Astrocyte (in vitro differentiated cells and primary cell): ENCODE measurements around the gene NPM1.

Experiments
- EZH2 ChIP-seq: IDR thresholded peaks from 2 replicates; pipeline ENCODE4 v1.6.1; 2012; ENCODE audit warnings: mild to moderate bottlenecking, low read length, inconsistent platforms; ENCODE audit not compliant: insufficient read depth
- TF ChIP-seq, protein P1 (sequence below): IDR thresholded peaks from 2 replicates; pipeline ENCODE4 v1.5.1; 2011; ENCODE audit warnings: low read depth, mild to moderate bottlenecking, inconsistent platforms, low read length, moderate library complexity; ENCODE audit not compliant: insufficient read depth

DNA sequence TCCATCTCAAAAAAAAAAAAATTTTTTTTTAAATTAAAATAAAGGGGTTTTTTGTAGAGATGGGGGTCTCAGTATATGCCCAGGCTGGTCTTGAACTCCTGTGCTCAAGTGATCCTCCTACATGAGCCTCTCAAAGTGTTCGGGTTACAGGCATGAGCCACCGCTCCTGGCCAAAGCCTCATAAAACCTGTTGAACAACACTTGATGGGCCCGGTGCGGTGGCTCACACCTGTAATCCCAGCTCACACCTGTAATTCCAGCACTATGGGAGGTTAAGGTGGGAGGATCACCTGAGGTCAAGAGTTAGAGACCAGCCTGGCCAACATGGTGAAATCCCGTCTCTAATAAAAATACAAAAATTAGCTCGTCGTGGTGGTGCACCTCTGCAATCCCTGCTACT, 7.7 kb upstream of the NPM1 start:
- no peak for TF ChIP-seq EZH2
- TF ChIP-seq, protein P1, sequence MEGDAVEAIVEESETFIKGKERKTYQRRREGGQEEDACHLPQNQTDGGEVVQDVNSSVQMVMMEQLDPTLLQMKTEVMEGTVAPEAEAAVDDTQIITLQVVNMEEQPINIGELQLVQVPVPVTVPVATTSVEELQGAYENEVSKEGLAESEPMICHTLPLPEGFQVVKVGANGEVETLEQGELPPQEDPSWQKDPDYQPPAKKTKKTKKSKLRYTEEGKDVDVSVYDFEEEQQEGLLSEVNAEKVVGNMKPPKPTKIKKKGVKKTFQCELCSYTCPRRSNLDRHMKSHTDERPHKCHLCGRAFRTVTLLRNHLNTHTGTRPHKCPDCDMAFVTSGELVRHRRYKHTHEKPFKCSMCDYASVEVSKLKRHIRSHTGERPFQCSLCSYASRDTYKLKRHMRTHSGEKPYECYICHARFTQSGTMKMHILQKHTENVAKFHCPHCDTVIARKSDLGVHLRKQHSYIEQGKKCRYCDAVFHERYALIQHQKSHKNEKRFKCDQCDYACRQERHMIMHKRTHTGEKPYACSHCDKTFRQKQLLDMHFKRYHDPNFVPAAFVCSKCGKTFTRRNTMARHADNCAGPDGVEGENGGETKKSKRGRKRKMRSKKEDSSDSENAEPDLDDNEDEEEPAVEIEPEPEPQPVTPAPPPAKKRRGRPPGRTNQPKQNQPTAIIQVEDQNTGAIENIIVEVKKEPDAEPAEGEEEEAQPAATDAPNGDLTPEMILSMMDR, result no peak
